ENCODE data around the gene ADK. TPM values are rescaled to one million over a fixed set of nuclear protein-coding genes. Genes with fewer than 3 reads are reported as not detected.

Gene ADK
- total and polyA plus RNA-seq, 2 of the 13 experiments (the other 11 are each of a cell fraction or from before 2014, with no cell fraction given), result 48.6 to 79.1 TPM

- BruUV-seq (replicated peaks), result no TSS peak
Measured at GRCh38 chr10:74139981-74140380, 11.0 kb upstream of the ADK start.

GRCh38 chr10:74140553-74140952 is 10.5 kb upstream of the ADK start:
- ATAC-seq, result no peak
- H3K9me3 ChIP-seq (ENCODE audit: low read length), result no peaks in the 10 kb centered on the region
- H3K27ac ChIP-seq (ENCODE audit: extremely low read length, insufficient read depth, low read length), result no peak overlapping the region
- H2AFZ ChIP-seq (ENCODE audit: low read length), result no peak overlapping the region
- no TSS peak for BruUV-seq (replicated peaks)
- no peak overlapping the region for H3K4me3 ChIP-seq (replicated peaks in 1 of 3; ENCODE audit: insufficient read depth in 1 of 3, low read depth in 2 of 3, low read length in 3 of 3)
- peaks cover 23% of the 10 kb centered on the region for H3K79me2 ChIP-seq (ENCODE audit: insufficient read depth, low read length)
- H3K36me3 ChIP-seq (replicated peaks in 1 of 2; ENCODE audit: control insufficient read depth in 1 of 2, insufficient read depth in 2 of 2, low read length in 2 of 2), result peaks cover 10 to 25% of the 10 kb centered on the region in 2 experiments
- no peak for DNase-seq (ENCODE audit: low spot score)
- H3K4me2 ChIP-seq (ENCODE audit: low read depth, low read length), result no peak overlapping the region
- intact Hi-C loops (cut with micrococcal nuclease; ENCODE audit: unreplicated experiment), result no loop called here
- H3K27me3 ChIP-seq (ENCODE audit: control insufficient read depth in 1 of 2, insufficient read depth in 2 of 2, low read length in 2 of 2), result no peaks in the 10 kb centered on the region
- CTCF ChIA-PET (ENCODE audit: low intra/inter-chr PET ratio, low total read pairs), result no interaction called here
- H3K9ac ChIP-seq (ENCODE audit: insufficient read depth, low read depth, low read length), result no peak overlapping the region
- H3K4me1 ChIP-seq (ENCODE audit: insufficient read depth, low read length), result peaks cover 8% of the 10 kb centered on the region; the same call in 1 of the 2 replicates
- POLR2A ChIA-PET, result no interaction called here
- no peaks in the 10 kb centered on the region for H4K20me1 ChIP-seq (ENCODE audit: insufficient read depth, low read length)
- in situ Hi-C loops (cut with HindIII; ENCODE audit: extremely low pct_ligation_motif_present, low pct_unique_long_range_greater_than_20kb), result no loop called here
- FAIRE-seq, result no peak
- WGBS (ENCODE audit: low lambda C conversion rate), result 88% methylated on average over 2 of the region's 2 CpGs
- TF ChIP-seq ZNF280D (CRISPR knock-in tag; IDR thresholded peaks at IDR 0.05) (no peak), NFKBIZ (CRISPR knock-in tag; IDR thresholded peaks at IDR 0.05) (no peak), MEF2D (CRISPR knock-in tag; IDR thresholded peaks at IDR 0.05) (no peak), HOXA5 (CRISPR knock-in tag; IDR thresholded peaks at IDR 0.05) (no peak), ZNF574 (CRISPR knock-in tag; IDR thresholded peaks at IDR 0.05) (no peak)

More at GRCh38 chr10:74139981-74140380, 11.0 kb upstream of the ADK start:
- H3K4me3 ChIP-seq (replicated peaks in 1 of 3; ENCODE audit: insufficient read depth in 1 of 3, low read depth in 2 of 3, low read length in 3 of 3), result no peak overlapping the region
- POLR2A ChIA-PET, result no interaction called here
- FAIRE-seq (no peak), ATAC-seq (no peak), DNase-seq (ENCODE audit: low spot score) (no peak)
- H3K36me3 ChIP-seq (replicated peaks in 1 of 2; ENCODE audit: control insufficient read depth in 1 of 2, insufficient read depth in 2 of 2, low read length in 2 of 2), result peaks cover 10 to 29% of the 10 kb centered on the region in 2 experiments
- no peaks in the 10 kb centered on the region for H3K27me3 ChIP-seq (ENCODE audit: control insufficient read depth in 1 of 2, insufficient read depth in 2 of 2, low read length in 2 of 2)
- no peak overlapping the region for H3K27ac ChIP-seq (ENCODE audit: extremely low read length, insufficient read depth, low read length)
- no peak overlapping the region for H3K4me2 ChIP-seq (ENCODE audit: low read depth, low read length)
- in situ Hi-C loops (cut with HindIII; ENCODE audit: extremely low pct_ligation_motif_present, low pct_unique_long_range_greater_than_20kb) (no loop called here), intact Hi-C loops (cut with micrococcal nuclease; ENCODE audit: unreplicated experiment) (no loop called here)
- H3K4me1 ChIP-seq (ENCODE audit: insufficient read depth, low read length), result peaks cover 8% of the 10 kb centered on the region; the same call in 1 of the 2 replicates
- WGBS (ENCODE audit: low lambda C conversion rate), result 97% methylated on average over 13 of the region's 18 CpGs
- H2AFZ ChIP-seq (ENCODE audit: low read length), result no peak overlapping the region
- H3K9ac ChIP-seq (ENCODE audit: insufficient read depth, low read depth, low read length), result no peak overlapping the region
- peaks cover 22% of the 10 kb centered on the region for H3K79me2 ChIP-seq (ENCODE audit: insufficient read depth, low read length)
- no peaks in the 10 kb centered on the region for H4K20me1 ChIP-seq (ENCODE audit: insufficient read depth, low read length)
- no peaks in the 10 kb centered on the region for H3K9me3 ChIP-seq (ENCODE audit: low read length)
- CTCF ChIA-PET (ENCODE audit: low intra/inter-chr PET ratio, low total read pairs), result no interaction called here
- TF ChIP-seq AGO2 (optimal IDR thresholded peaks at IDR 0.05; ENCODE audit: low read depth, low read length) (peak; percentile 46), SALL2 (CRISPR knock-in tag; IDR thresholded peaks at IDR 0.05) (no peak), IRF1 (CRISPR knock-in tag; IDR thresholded peaks at IDR 0.05; ENCODE audit: low read depth) (no peak)
- TF ChIP-seq, protein P1, sequence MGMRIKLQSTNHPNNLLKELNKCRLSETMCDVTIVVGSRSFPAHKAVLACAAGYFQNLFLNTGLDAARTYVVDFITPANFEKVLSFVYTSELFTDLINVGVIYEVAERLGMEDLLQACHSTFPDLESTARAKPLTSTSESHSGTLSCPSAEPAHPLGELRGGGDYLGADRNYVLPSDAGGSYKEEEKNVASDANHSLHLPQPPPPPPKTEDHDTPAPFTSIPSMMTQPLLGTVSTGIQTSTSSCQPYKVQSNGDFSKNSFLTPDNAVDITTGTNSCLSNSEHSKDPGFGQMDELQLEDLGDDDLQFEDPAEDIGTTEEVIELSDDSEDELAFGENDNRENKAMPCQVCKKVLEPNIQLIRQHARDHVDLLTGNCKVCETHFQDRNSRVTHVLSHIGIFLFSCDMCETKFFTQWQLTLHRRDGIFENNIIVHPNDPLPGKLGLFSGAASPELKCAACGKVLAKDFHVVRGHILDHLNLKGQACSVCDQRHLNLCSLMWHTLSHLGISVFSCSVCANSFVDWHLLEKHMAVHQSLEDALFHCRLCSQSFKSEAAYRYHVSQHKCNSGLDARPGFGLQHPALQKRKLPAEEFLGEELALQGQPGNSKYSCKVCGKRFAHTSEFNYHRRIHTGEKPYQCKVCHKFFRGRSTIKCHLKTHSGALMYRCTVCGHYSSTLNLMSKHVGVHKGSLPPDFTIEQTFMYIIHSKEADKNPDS (CRISPR knock-in tag; IDR thresholded peaks at IDR 0.05), result no peak
